Trophoblast cell (in vitro differentiated cells and primary cell): Measurements from ENCODE around the gene STRIT1.

Experiments
- DNase-seq, 2 donors: peaks; one replicate each; pipeline ENCODE4 v3.0.0-alpha.2; 2016
- H2AFZ ChIP-seq: 2 replicates; pipeline ENCODE4 v1.6.1; 2013; ENCODE audit warnings: low read length, moderate library complexity, mild to moderate bottlenecking; ENCODE audit not compliant: insufficient read depth, poor library complexity
- H2AK5ac ChIP-seq: 2 replicates; pipeline ENCODE4 v1.6.1; 2013; ENCODE audit warnings: mild to moderate bottlenecking, low read length
- H2BK120ac ChIP-seq: 2 replicates; pipeline ENCODE4 v1.6.1; 2013; ENCODE audit warnings: low read length, mild to moderate bottlenecking, moderate library complexity; ENCODE audit not compliant: insufficient read depth, poor library complexity
- H2BK12ac ChIP-seq: 2 replicates; pipeline ENCODE4 v1.6.1; 2013; ENCODE audit warnings: mild to moderate bottlenecking, low read length, moderate library complexity
- H2BK5ac ChIP-seq: 2 replicates; pipeline ENCODE4 v1.6.1; 2013; ENCODE audit warnings: low read length, low read depth, moderate library complexity, mild to moderate bottlenecking; ENCODE audit not compliant: poor library complexity
- H3K14ac ChIP-seq: 2 replicates; pipeline ENCODE4 v1.6.1; 2013; ENCODE audit warnings: mild to moderate bottlenecking, low read length
- H3K18ac ChIP-seq: 2 replicates; pipeline ENCODE4 v1.6.1; 2013; ENCODE audit warnings: mild to moderate bottlenecking, low read length
- H3K23ac ChIP-seq: 2 replicates; pipeline ENCODE4 v1.6.1; 2013; ENCODE audit warnings: low read length
- H3K27ac ChIP-seq: 2 replicates; pipeline ENCODE4 v1.5.1; 2013; ENCODE audit warnings: low read depth, mild to moderate bottlenecking, inconsistent platforms, low read length, moderate library complexity
- H3K27me3 ChIP-seq: 2 replicates; pipeline ENCODE4 v1.6.1; 2013; ENCODE audit warnings: inconsistent platforms, mild to moderate bottlenecking, low read length, moderate library complexity; ENCODE audit not compliant: insufficient read depth
- H3K36me3 ChIP-seq, 2 experiments: 1 replicate in 1 of 2; 2 replicates in 1 of 2; pipeline ENCODE4 v1.6.1; 2013; ENCODE audit warnings: low read length in 2 of 2, mild to moderate bottlenecking in 2 of 2, moderate library complexity in 1 of 2; ENCODE audit not compliant: insufficient read depth in 2 of 2, control insufficient read depth in 1 of 2
- H3K4ac ChIP-seq: 2 replicates; pipeline ENCODE4 v1.6.1; 2013; ENCODE audit warnings: low read depth, mild to moderate bottlenecking, low read length, moderate library complexity
- H3K4me1 ChIP-seq, 2 experiments: 1 replicate in 1 of 2; 2 replicates in 1 of 2; pipeline ENCODE4 v1.6.1; 2013; ENCODE audit warnings: low read length in 2 of 2, mild to moderate bottlenecking in 2 of 2, moderate library complexity in 1 of 2; ENCODE audit not compliant: insufficient read depth in 2 of 2, control insufficient read depth in 1 of 2
- H3K4me2 ChIP-seq: 2 replicates; pipeline ENCODE4 v1.6.1; 2013; ENCODE audit warnings: inconsistent platforms, mild to moderate bottlenecking, low read length, moderate library complexity
- H3K4me3 ChIP-seq: 2 replicates; pipeline ENCODE4 v1.5.1; 2013; ENCODE audit warnings: mild to moderate bottlenecking, low read depth, low read length, inconsistent platforms
- H3K79me1 ChIP-seq: one replicate; pipeline ENCODE4 v1.6.1; 2013; ENCODE audit warnings: low read length
- H3K79me2 ChIP-seq: 2 replicates; pipeline ENCODE4 v1.6.1; 2013; ENCODE audit warnings: low read length, mild to moderate bottlenecking; ENCODE audit not compliant: control insufficient read depth, insufficient read depth, poor library complexity
- H3K9ac ChIP-seq: 2 replicates; pipeline ENCODE4 v1.6.1; 2013; ENCODE audit warnings: mild to moderate bottlenecking, low read length
- H3K9me3 ChIP-seq: 2 replicates; pipeline ENCODE4 v1.6.1; 2013; ENCODE audit warnings: low read depth, mild to moderate bottlenecking, control low read depth, inconsistent platforms, low read length; ENCODE audit not compliant: insufficient read depth
- H4K12ac ChIP-seq: 2 replicates; pipeline ENCODE4 v1.6.1; 2013; ENCODE audit warnings: low read depth, mild to moderate bottlenecking, low read length, moderate library complexity
- H4K8ac ChIP-seq: 2 replicates; pipeline ENCODE4 v1.6.1; 2013; ENCODE audit warnings: low read depth, mild to moderate bottlenecking, low read length, moderate library complexity
- H4K91ac ChIP-seq: one replicate; pipeline ENCODE4 v1.6.1; 2013; ENCODE audit warnings: low read depth, mild to moderate bottlenecking, low read length, moderate library complexity
- WGBS: extraction: QIAGEN DNeasy Blood & Tissue Kit; methylation state at CpG from one replicate; pipeline ENCODE4 v1.1.7; 2013; ENCODE audit warnings: missing lambda C conversion rate; ENCODE audit not compliant: insufficient read length, insufficient coverage; ENCODE audit errors: extremely low coverage; 5-methylcytosine and 5-hydroxymethylcytosine counted together

The STRIT1 gene

GRCh38 chr3:155334914-155335723 lies 41.6 kb upstream of the STRIT1 start:
- DNase-seq: no peak
- Histone ChIP-seq H3K79me2 (no peaks in the 10 kb centered on the region), H3K23ac (no peak overlapping the region), H2BK5ac (no peak overlapping the region), H2AK5ac (no peak overlapping the region), H3K4ac (no peak overlapping the region), H4K12ac (no peak overlapping the region), H3K14ac (no peak overlapping the region), H2BK120ac (no peak overlapping the region), H2BK12ac (no peak overlapping the region), H3K18ac (no peak overlapping the region), H3K79me1 (no peaks in the 10 kb centered on the region), H3K4me2 (no peak overlapping the region), H2AFZ (no peak overlapping the region), H3K27me3 (no peaks in the 10 kb centered on the region), H3K9ac (no peak overlapping the region), H3K4me3 (no peak overlapping the region), H3K36me3 (no peaks in the 10 kb centered on the region), H3K4me1 (no peaks in the 10 kb centered on the region), H3K27ac (no peak overlapping the region), H4K91ac (no peak overlapping the region), H3K9me3 (no peaks in the 10 kb centered on the region), H4K8ac (no peak overlapping the region)
- no CpG with 5 or more reads among the region's 6 CpGs for WGBS

- H3K27ac ChIP-seq: no peak overlapping the region
- WGBS: no CpG with 5 or more reads among the region's 3 CpGs
- H4K12ac ChIP-seq: no peak overlapping the region
- no peak overlapping the region for H3K18ac ChIP-seq
- H3K27me3 ChIP-seq: no peaks in the 10 kb centered on the region
- no peak overlapping the region for H3K9ac ChIP-seq
- no peak overlapping the region for H3K4me2 ChIP-seq
- no peaks in the 10 kb centered on the region for H3K79me2 ChIP-seq
- no peaks in the 10 kb centered on the region for H3K79me1 ChIP-seq
- H3K23ac ChIP-seq: no peak overlapping the region
- H3K36me3 ChIP-seq: no peaks in the 10 kb centered on the region
- H4K91ac ChIP-seq: no peak overlapping the region
- no peak overlapping the region for H2BK5ac ChIP-seq
- H2AK5ac ChIP-seq: no peak overlapping the region
- H3K14ac ChIP-seq: no peak overlapping the region
- H3K4me3 ChIP-seq: no peak overlapping the region
- no peak overlapping the region for H3K4ac ChIP-seq
- no peak overlapping the region for H2AFZ ChIP-seq
- H2BK120ac ChIP-seq: no peak overlapping the region
- no peaks in the 10 kb centered on the region for H3K4me1 ChIP-seq
- no peak for DNase-seq
- H3K9me3 ChIP-seq: no peaks in the 10 kb centered on the region
- H4K8ac ChIP-seq: no peak overlapping the region
- H2BK12ac ChIP-seq: no peak overlapping the region
Measured at GRCh38 chr3:155334215-155334913, 40.9 kb upstream of the STRIT1 start.

- H4K8ac ChIP-seq: no peak overlapping the region
- H3K27ac ChIP-seq: no peak overlapping the region
- H3K14ac ChIP-seq: no peak overlapping the region
- no peak overlapping the region for H3K23ac ChIP-seq
- no peak overlapping the region for H3K4ac ChIP-seq
- no peak overlapping the region for H3K18ac ChIP-seq
- H3K9me3 ChIP-seq: no peaks in the 10 kb centered on the region
- no peak overlapping the region for H2AK5ac ChIP-seq
- H3K4me3 ChIP-seq: no peak overlapping the region
- no peaks in the 10 kb centered on the region for H3K79me1 ChIP-seq
- no peak overlapping the region for H4K12ac ChIP-seq
- no peak overlapping the region for H3K4me2 ChIP-seq
- no peak overlapping the region for H2BK120ac ChIP-seq
- no peak for DNase-seq
- H3K36me3 ChIP-seq: no peaks in the 10 kb centered on the region
- H2BK12ac ChIP-seq: no peak overlapping the region
- no peaks in the 10 kb centered on the region for H3K4me1 ChIP-seq
- no peak overlapping the region for H2AFZ ChIP-seq
- H3K27me3 ChIP-seq: no peaks in the 10 kb centered on the region
- H3K9ac ChIP-seq: no peak overlapping the region
- H4K91ac ChIP-seq: no peak overlapping the region
- no peaks in the 10 kb centered on the region for H3K79me2 ChIP-seq
- WGBS: no CpG with 5 or more reads among the region's 4 CpGs
- H2BK5ac ChIP-seq: no peak overlapping the region
Measured at GRCh38 chr3:155332716-155333115, 39.2 kb upstream of the STRIT1 start.

GRCh38 chr3:155331078-155331477 lies 37.6 kb upstream of the STRIT1 start:
- no CpG with 5 or more reads among the region's 2 CpGs for WGBS
- no peak overlapping the region for H4K12ac ChIP-seq
- no peak overlapping the region for H2BK120ac ChIP-seq
- H4K8ac ChIP-seq: no peak overlapping the region
- no peak overlapping the region for H3K14ac ChIP-seq
- no peak overlapping the region for H3K18ac ChIP-seq
- H2AK5ac ChIP-seq: no peak overlapping the region
- H2AFZ ChIP-seq: no peak overlapping the region
- H3K4me3 ChIP-seq: no peak overlapping the region
- H3K36me3 ChIP-seq: no peaks in the 10 kb centered on the region
- H3K9ac ChIP-seq: no peak overlapping the region
- H3K27ac ChIP-seq: no peak overlapping the region
- no peaks in the 10 kb centered on the region for H3K27me3 ChIP-seq
- no peaks in the 10 kb centered on the region for H3K79me2 ChIP-seq
- H3K4me2 ChIP-seq: no peak overlapping the region
- no peak overlapping the region for H3K4ac ChIP-seq
- H3K9me3 ChIP-seq: no peaks in the 10 kb centered on the region
- peaks cover 0 to 2% of the 10 kb centered on the region in 2 experiments for H3K4me1 ChIP-seq
- H3K79me1 ChIP-seq: no peaks in the 10 kb centered on the region
- H2BK5ac ChIP-seq: no peak overlapping the region
- H2BK12ac ChIP-seq: no peak overlapping the region
- H3K23ac ChIP-seq: no peak overlapping the region
- H4K91ac ChIP-seq: no peak overlapping the region
- DNase-seq: no peak
